ENCODE results near the gene PAPSS1.

The PAPSS1 gene

DNA sequence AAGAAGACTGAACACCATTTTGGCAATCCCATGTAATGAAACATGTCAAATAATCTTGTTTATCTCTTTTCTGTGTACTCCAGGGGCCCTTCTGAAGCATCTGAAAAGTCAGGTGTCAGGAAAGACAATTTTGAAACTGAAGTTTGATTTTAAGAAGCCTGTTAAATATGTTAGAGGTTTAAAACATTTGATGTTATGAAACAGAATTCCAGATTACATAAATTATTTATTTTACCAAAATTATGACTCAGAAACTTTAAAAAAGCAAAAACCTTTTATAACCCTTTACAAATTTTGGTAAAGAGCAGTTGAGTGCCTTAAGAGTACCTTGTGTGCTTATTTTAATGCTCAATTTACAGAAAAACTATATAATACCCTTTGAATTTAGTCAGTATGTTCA is 130.8 kb downstream of the PAPSS1 start:
- in situ Hi-C loops (cut with HindIII; ENCODE audit: low pct_unique_long_range_greater_than_20kb, low sequenced_read_pairs): no loop called here
- DNase-seq (ENCODE audit: low read depth in 1 of 2, low spot score in 1 of 2): no peak
- TF ChIP-seq JUND (IDR thresholded peaks at IDR 0.05; ENCODE audit: low read depth): no peak

DNA sequence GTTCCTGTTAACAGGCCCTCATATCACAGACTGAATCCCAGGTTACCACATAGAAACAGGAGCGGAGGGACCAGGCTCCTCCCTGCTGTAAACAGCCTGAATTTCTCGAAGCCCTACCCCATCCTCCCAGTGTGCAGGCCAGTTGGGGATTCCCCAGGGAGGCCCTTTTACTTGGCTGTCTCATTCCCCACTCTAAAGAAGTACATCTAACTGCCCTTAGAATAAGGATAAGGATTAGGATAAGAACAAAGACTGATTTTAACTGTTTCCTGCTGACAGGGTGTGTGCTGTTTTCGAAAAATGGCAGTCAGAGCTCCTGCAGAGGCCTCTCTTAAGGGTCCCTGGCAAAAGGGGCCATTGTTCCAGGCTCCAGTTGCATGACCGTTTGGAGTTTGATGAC is 133.7 kb downstream of the PAPSS1 start:
- TF ChIP-seq JUND (IDR thresholded peaks at IDR 0.05; ENCODE audit: low read depth): no peak
- no peak for DNase-seq (ENCODE audit: low read depth in 1 of 2, low spot score in 1 of 2)
- in situ Hi-C loops (cut with HindIII; ENCODE audit: low pct_unique_long_range_greater_than_20kb, low sequenced_read_pairs): no loop called here

DNA sequence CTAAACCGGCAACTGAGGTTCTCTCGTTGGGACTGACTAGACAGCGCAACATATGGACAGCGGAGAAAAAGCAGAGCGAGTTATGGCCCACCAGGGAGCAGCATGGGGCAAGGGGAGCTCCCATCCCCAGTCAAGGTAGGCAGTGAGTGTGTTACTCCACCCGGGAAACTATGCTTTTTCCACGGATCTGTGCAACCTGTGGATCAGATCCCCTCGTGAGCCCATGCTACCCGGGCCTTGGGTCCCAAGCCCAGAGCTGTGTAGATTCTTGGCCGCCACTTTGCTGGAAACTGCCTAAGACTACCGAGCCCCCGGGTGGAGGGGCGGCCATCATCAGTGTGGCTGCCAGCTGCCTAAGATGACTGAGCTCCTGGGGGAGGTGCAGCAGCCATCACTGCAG is 140.9 kb downstream of the PAPSS1 start:
- in situ Hi-C loops (cut with HindIII; ENCODE audit: low pct_unique_long_range_greater_than_20kb, low sequenced_read_pairs): no loop called here

DNA sequence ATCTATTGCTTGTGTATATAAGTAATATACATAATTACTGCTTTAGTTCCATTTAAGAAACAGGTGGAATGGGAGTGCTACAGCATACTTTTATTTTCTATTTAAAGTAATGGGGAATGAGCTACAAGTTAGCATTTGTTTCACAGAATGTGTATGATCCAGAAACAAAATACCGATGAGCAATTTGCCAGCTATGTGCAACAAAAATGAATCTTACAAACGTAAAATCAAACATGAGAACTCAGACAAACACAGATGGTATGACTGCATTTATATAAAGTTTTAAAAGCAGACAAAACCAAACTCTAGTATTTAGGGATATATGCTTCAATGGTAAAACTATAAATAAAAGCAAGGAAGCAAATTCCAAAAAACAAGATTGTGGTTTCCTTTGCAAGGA is 141.7 kb downstream of the PAPSS1 start:
- in situ Hi-C loops (cut with HindIII; ENCODE audit: low pct_unique_long_range_greater_than_20kb, low sequenced_read_pairs): no loop called here
- no peak for DNase-seq (ENCODE audit: low read depth in 1 of 2, low spot score in 1 of 2)
- no peak for TF ChIP-seq JUND (IDR thresholded peaks at IDR 0.05; ENCODE audit: low read depth)

More for the DNA sequence above, 140.9 kb downstream of the PAPSS1 start:
- DNase-seq (ENCODE audit: low read depth in 1 of 2, low spot score in 1 of 2): peak in 1 of 2 experiments; percentile 1
- no peak for TF ChIP-seq JUND (IDR thresholded peaks at IDR 0.05; ENCODE audit: low read depth)

DNA sequence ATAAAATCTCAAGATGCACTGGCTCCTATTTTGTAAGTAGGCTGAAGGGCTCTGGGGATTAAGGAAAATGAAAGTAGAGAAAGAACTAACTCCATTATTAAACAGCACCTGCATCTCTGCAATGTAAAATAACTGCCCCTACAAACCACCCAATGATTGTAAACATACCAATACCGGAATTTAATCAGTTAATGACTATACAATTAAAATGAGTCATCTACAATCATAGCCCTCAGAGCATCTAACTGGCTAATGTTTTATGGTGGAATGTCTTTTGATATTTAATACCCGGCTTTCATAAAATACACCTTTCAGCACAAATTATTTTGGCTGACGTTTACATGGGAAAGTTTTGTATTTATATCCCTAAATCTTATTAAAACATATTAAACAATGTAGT is 142.3 kb downstream of the PAPSS1 start:
- TF ChIP-seq JUND (IDR thresholded peaks at IDR 0.05; ENCODE audit: low read depth): no peak
- in situ Hi-C loops (cut with HindIII; ENCODE audit: low pct_unique_long_range_greater_than_20kb, low sequenced_read_pairs): no loop called here
- no peak for DNase-seq (ENCODE audit: low read depth in 1 of 2, low spot score in 1 of 2)

DNA sequence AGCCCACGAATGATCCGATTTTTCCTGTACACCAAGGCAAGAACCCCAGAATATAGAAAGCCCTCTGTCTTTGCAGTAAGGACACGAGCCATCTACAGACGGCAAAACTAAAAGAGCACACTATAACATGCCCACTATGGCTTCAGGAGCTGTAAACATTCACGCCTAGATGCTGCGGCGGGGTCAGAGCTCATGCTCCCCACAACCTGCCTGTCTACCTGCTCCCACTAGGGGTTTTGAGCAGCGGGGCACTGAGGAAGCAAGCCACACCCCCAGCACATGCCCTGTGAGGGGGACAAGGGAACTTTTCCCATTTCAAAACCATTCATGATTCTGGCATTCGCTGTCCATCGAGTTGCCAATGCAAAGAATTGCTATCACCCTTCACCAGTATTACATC is 144.8 kb downstream of the PAPSS1 start:
- TF ChIP-seq JUND (IDR thresholded peaks at IDR 0.05; ENCODE audit: low read depth): no peak
- DNase-seq (ENCODE audit: low read depth in 1 of 2, low spot score in 1 of 2): no peak
- in situ Hi-C loops (cut with HindIII; ENCODE audit: low pct_unique_long_range_greater_than_20kb, low sequenced_read_pairs): no loop called here

DNA sequence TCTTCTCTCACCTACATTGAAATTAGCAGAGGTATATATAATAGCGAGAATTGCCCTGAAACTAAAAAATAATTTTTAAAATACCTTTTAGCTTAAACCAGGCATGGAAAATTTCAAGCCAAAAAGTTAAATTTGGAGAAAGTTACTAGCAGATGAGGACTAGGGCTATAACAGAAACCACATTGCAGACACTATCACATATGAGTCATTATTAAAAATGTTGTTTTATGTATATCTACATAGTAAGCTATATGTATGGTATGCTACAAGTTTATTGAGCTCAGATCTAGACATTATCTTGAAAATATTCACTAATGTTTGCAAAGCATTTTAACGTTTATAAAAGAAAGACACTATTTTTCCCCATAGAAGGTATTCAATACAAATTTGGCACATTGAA is 147.8 kb downstream of the PAPSS1 start:
- TF ChIP-seq JUND (IDR thresholded peaks at IDR 0.05; ENCODE audit: low read depth): no peak
- no peak for DNase-seq (ENCODE audit: low read depth in 1 of 2, low spot score in 1 of 2)
- in situ Hi-C loops (cut with HindIII; ENCODE audit: low pct_unique_long_range_greater_than_20kb, low sequenced_read_pairs): no loop called here

DNA sequence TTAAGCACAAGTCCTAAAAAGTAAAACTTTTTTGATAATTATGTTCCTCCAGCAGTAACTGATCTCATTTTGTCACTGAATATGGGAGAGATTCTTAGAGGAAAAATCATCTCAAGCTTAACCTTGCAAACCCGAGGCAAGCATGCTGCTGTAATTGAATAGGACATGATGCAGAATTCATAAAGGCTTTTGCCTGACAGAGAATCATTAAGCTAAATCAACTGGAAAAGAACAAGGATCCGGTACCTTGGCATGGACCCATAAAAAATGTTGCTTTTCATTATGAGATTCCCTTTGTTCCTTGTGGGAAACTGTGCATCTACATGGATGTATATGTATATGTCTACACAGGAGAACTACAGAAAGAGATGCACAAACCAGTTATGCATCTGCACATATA is 149.1 kb downstream of the PAPSS1 start:
- in situ Hi-C loops (cut with HindIII; ENCODE audit: low pct_unique_long_range_greater_than_20kb, low sequenced_read_pairs): no loop called here
- TF ChIP-seq JUND (IDR thresholded peaks at IDR 0.05; ENCODE audit: low read depth): no peak
- DNase-seq (ENCODE audit: low read depth in 1 of 2, low spot score in 1 of 2): no peak

DNA sequence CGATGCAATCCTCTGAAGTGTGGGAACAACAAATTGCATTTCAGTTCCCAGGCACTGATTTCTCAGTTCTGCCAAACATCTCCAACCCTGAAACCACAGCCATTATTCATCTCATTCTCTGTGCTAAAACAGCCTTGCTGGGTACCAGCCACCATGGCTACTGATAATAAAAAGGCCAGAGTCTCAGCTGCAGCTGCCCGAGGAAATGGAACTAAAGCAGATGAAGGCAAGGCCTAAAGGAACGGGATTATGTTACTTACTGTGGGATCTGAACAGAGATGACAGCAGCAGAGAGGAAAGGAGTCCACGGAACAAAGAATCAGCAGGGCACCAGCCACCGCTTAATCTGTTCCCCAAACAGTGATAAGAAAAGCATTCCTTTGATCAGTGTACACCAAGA is 155.7 kb downstream of the PAPSS1 start:
- no peak for TF ChIP-seq JUND (IDR thresholded peaks at IDR 0.05; ENCODE audit: low read depth)
- in situ Hi-C loops (cut with HindIII; ENCODE audit: low pct_unique_long_range_greater_than_20kb, low sequenced_read_pairs): no loop called here
- no peak for DNase-seq (ENCODE audit: low read depth in 1 of 2, low spot score in 1 of 2)

All from T47D (cell line).